Kidney capillary endothelial cell (primary cell): ENCODE results near the gene HPGDS.
"Not testable (repeated sequence)": the region's sequence is repeated elsewhere in the genome, so short reads cannot be mapped to it uniquely, and the experiment has no call there.

ENCODE experiments used
- DNase-seq: peaks from one replicate; pipeline ENCODE4 v3.0.0-alpha.2; 2018; ENCODE audit warnings: low spot score

HPGDS gene

DNA sequence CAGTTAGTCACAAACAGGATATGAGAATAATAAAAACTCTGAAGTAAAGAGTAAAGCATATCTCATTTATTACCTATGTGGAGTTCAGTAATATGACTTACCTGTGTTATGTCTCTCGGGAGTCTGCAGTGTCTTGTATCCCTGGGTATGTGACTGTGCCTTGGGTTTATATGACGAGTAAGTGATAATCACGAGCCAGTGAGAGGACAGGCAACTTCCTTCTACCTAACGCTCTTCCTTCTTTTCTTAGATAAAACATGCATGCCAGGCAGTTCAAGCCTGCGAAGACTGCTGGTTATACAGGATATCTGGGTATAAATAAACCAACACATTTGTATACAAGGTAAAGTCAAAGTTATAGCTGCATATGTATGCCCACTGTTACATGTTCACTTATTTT lies at the start of gene HPGDS:
TSS of gene HPGDS (minus strand) at position 143 of the 400 bp plus-strand sequence. CDS start 8,207 bp downstream, outside the sequence.
- no peak for DNase-seq

GRCh38 chr4:94390804-94391410 lies 48.3 kb upstream of the HPGDS start:
- no peak for DNase-seq

- no peak for DNase-seq
These were observed 47.1 kb upstream of the HPGDS start for GRCh38 chr4:94389595-94390267.

- DNase-seq = not testable (repeated sequence)
These were observed 45.3 kb upstream of the HPGDS start for GRCh38 chr4:94387965-94388364.

- DNase-seq = not testable (repeated sequence)
These were observed 42.8 kb upstream of the HPGDS start for GRCh38 chr4:94385452-94385851.

DNA sequence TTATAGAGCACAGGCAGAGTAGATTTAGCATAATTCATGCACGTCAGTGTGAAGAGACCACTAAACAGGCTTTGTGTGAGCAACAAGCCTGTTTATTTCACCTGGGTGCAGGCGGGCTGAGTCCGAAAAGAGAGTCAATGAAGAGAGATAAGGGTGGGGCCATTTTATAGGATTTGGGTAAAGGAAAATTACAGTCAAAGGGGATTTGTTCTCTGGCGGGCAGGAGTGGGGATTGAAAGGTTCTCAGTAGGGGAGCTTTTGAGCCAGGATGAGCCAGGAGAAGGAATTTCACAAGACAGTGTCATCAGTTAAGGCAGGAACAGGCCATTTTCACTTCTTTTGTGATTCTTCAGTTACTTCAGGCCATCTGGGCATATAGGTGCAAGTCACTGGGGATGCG lies 40.3 kb upstream of the HPGDS start:
- DNase-seq = not testable (repeated sequence)

DNA sequence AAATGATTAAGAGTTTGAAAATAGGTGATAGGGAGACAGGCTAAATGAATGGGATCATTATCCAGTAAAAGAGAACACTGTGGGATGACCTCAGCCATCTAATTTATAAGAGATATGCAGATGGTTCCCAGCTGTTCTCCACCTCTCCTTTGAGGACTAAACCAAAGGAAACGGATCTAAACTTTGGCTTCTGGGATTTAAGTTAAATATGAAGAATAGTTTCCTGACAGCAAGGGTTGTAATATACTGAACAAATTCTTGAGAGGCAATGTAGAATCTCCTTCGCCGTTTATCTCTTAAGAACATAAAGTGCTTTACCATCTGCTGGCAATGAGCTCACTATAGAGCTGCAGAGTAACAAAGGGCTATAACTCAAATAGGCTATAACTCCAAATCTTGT lies 35.4 kb upstream of the HPGDS start:
- DNase-seq = no peak

- DNase-seq = no peak
These were observed 34.7 kb upstream of the HPGDS start for GRCh38 chr4:94377294-94377693.

DNA sequence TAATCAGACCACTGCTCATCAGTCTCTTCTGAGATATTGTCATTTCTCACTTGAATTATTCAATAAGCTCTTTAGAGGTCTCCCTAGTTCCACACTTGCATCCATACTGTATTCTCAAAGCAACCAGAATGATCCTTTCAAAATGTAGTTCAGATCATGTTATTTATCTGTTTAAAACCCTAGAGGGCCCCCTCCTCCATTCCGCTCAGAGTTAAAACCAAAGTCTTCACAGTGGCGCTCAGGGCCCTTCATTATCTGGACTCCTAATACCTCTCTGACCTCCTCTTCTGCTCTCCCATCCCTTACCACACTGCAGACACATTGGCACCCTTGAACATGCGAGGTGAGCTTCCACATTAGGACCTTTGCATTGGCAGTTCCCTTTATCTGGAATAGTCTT lies 32.7 kb upstream of the HPGDS start:
- DNase-seq = no peak

GRCh38 chr4:94373752-94374151 lies 31.1 kb upstream of the HPGDS start:
- no peak for DNase-seq

- no peak for DNase-seq
These were observed 30.4 kb upstream of the HPGDS start for GRCh38 chr4:94372991-94373390.

GRCh38 chr4:94372228-94372978 lies 29.8 kb upstream of the HPGDS start:
- no peak for DNase-seq

GRCh38 chr4:94371290-94371689 lies 28.7 kb upstream of the HPGDS start:
- DNase-seq = no peak

- DNase-seq = no peak
These were observed 28.1 kb upstream of the HPGDS start for GRCh38 chr4:94370533-94371254.

DNA sequence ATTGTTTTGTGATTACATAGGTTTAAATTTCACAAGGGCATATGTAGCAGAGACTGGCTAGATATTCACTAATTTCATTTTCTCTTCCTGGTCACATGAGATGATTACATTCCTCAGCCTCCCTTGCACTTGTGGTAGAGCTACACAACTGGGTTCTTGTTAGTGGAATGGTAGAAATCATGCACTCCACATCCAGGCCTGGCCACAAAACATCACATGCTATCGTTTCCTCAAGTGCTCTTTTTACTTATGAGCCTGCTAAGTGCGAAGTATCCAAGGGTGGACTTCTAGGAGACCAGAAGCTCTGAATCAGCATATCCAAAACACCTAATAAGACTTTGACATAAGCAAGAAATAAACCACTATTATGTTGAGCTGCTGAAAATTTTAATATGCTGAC lies 26.4 kb upstream of the HPGDS start:
- no peak for DNase-seq

GRCh38 chr4:94368459-94368858 lies 25.8 kb upstream of the HPGDS start:
- DNase-seq = no peak

- no peak for DNase-seq
These were observed 22.7 kb upstream of the HPGDS start for GRCh38 chr4:94365304-94365703.

DNA sequence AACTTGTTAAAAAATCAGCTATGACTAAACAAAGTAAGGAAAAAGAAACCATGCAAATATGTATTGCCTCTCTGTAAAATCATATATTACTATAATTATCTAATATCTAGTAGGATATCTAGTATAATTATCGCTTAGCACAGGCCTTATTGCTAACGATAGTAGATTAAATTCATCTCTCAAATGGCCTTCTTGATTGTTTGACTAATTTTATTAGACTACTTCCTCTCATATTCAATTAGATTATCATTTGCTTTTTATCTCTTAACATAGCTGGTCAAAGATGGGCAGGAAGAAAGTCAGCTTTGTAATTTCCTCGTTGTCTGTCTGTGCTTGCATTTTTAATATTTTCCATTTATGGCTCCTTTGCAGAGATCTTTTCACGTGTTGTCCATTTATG lies 21.9 kb upstream of the HPGDS start:
- DNase-seq = no peak

DNA sequence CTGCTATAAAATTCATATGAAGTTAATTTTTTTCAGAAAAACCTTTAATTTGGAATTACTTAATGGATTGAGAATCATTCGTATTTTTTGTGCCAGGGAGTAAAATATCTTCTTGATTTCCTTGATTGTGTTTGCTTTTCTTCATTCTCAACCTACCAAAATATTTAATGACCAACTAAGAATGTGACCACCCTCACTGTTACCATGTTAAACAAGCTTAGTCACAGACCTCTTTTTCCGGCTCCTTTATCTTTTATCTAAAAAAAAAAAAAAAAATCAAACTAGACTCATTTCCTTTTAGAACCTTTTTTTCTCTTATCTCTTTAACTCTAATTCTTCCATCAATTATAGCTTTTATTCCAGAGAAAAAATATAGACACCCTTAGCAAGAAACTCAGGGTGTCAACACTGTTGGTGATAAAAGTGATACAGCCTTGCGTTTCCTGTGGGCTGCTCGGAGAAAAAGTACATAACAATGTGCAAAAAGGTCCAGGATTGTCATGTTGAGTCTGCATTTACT lies 20.6 kb upstream of the HPGDS start:
- DNase-seq = no peak

DNA sequence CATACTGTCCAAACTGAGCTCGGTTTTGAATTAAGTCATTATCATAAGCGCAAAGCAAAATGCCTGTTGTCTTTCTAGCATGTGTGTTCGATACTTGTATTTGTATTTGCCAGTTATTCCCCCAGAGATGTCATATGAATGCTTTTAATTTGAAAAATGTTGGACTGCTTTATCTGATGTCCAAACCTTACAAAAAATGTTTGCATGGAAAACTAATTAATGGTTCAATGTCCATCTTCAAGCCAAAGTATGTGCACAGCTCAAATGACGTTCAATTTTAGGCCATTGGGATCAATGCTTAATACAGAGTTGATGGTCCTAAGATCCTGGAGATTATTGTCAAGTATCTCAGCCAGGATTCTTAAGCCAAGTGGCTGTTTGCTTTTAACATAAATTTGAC lies 17.2 kb upstream of the HPGDS start:
- DNase-seq = no peak

DNA sequence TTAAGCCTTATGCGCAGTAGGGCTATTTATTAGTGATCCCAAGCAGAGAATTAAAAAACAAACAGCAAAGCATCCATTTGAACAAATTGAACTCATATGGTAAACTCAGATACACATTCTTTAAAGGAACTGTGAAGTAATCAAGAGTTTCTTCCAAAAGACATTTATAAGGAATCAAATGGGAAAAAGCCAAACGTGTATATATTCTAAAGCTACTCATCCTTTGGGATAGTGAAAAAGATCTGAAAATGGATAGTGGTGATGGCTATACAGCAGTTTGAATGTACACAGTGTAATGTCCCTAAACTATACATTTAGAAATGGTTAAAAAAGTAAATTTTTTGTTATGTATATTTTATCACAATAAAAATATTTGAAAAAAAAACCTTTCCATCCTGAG lies 16.6 kb upstream of the HPGDS start:
- no peak for DNase-seq

GRCh38 chr4:94358101-94358500 lies 15.5 kb upstream of the HPGDS start:
- DNase-seq = no peak
